ENCODE data around the gene OR5B3. TPM values are rescaled to one million over a fixed set of nuclear protein-coding genes. Genes with fewer than 3 reads are reported as not detected.

Gene OR5B3
- total RNA-seq, 2 experiments from 2014 or later: not detected

GRCh38 chr11:58446294-58446693 is 39.6 kb upstream of the OR5B3 start:
- Histone ChIP-seq H3K9me2 (ENCODE audit: insufficient read depth, low read length) (no peaks in the 10 kb centered on the region), H3K4me2 (ENCODE audit: low read length) (no peak overlapping the region), H3K79me2 (ENCODE audit: insufficient read depth, low read depth, low read length) (no peaks in the 10 kb centered on the region), H2AFZ (ENCODE audit: low read length) (no peak overlapping the region), H3K36me3 (ENCODE audit: insufficient read depth, low read length) (no peaks in the 10 kb centered on the region), H4K20me1 (ENCODE audit: insufficient read depth, low read length) (no peaks in the 10 kb centered on the region), H3K9me3 (ENCODE audit: low read length) (no peaks in the 10 kb centered on the region), H3K4me1 (ENCODE audit: insufficient read depth, low read length, poor library complexity, severe bottlenecking) (no peaks in the 10 kb centered on the region), H3K27ac (ENCODE audit: low read depth, low read length, poor library complexity, severe bottlenecking) (no peak overlapping the region), H3K4me3 (ENCODE audit: low read depth, low read length, poor library complexity, severe bottlenecking) (no peak overlapping the region)
- ChIA-PET CTCF (ENCODE audit: unreplicated experiment) (no interaction called here), POLR2A (interaction anchor here (0.5 to 1.7 kb wide), 2 partner anchors 19 to 1125 kb away, joined by 3 read pairs; no protein-coding TSS in a partner anchor)
- intact Hi-C loops (cut with micrococcal nuclease; ENCODE audit: unreplicated experiment): no loop called here
- BruUV-seq (replicated peaks): no TSS peak
- TF ChIP-seq CTCF (conservative IDR thresholded peaks at IDR 0.05; ENCODE audit: low read length) (no peak), EZH2phosphoT487 (IDR thresholded peaks at IDR 0.05; ENCODE audit: borderline replicate concordance, low read depth, low read length) (no peak)
- no peak for DNase-seq (ENCODE audit: low spot score)

DNA sequence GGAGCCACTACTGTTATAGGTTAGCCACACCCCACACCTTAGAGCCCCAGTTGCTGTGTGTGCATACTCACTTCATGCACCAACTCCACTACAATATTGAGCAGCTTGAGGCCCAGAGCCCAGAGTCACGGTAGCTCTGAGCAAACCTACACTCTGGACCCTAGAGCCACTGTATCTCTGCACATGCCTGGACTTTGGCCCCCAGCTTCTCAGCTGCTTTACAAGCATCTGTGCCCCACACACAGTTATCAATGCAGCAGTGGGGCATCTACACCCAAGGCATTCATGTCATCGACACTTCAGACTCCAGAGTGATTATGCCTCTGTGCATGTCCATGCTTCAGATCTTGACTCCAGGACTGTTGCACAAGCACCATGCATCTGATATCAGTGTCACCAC is 37.6 kb upstream of the OR5B3 start:
- no TSS peak for BruUV-seq (replicated peaks)

GRCh38 chr11:58442136-58442535 is 35.5 kb upstream of the OR5B3 start, which contains the start of gene OR5B12:
Gene OR5B12 (minus strand): TSS chr11:58442236. CDS start chr11:58440151, 2,085 bp downstream.
- Histone ChIP-seq H2AFZ (ENCODE audit: low read length) (no peak within 1 kb of the TSS), H3K4me2 (ENCODE audit: low read length) (no peak within 1 kb of the TSS), H3K36me3 (ENCODE audit: insufficient read depth, low read length) (no peaks in the 10 kb centered on the region), H4K20me1 (ENCODE audit: insufficient read depth, low read length) (no peaks in the 10 kb centered on the region), H3K79me2 (ENCODE audit: insufficient read depth, low read depth, low read length) (no peaks in the 10 kb centered on the region), H3K4me3 (ENCODE audit: low read depth, low read length, poor library complexity, severe bottlenecking) (no peak within 1 kb of the TSS), H3K9me3 (ENCODE audit: low read length) (no peaks in the 10 kb centered on the region), H3K9me2 (ENCODE audit: insufficient read depth, low read length) (no peaks in the 10 kb centered on the region), H3K27ac (ENCODE audit: low read depth, low read length, poor library complexity, severe bottlenecking) (no peak within 1 kb of the TSS), H3K4me1 (ENCODE audit: insufficient read depth, low read length, poor library complexity, severe bottlenecking) (no peaks in the 10 kb centered on the region)
- no peak for TF ChIP-seq CTCF (conservative IDR thresholded peaks at IDR 0.05; ENCODE audit: low read length)
- no peak for TF ChIP-seq EZH2phosphoT487 (IDR thresholded peaks at IDR 0.05; ENCODE audit: borderline replicate concordance, low read depth, low read length)
- no TSS peak for BruUV-seq (replicated peaks)
- DNase-seq (ENCODE audit: low spot score): no peak
- ChIA-PET CTCF (ENCODE audit: unreplicated experiment) (no interaction called here), POLR2A (no interaction called here)
- intact Hi-C loops (cut with micrococcal nuclease; ENCODE audit: unreplicated experiment): no loop called here

More for the DNA sequence above, 37.6 kb upstream of the OR5B3 start:
- no peaks in the 10 kb centered on the region for H3K36me3 ChIP-seq (ENCODE audit: insufficient read depth, low read length)
- H3K4me1 ChIP-seq (ENCODE audit: insufficient read depth, low read length, poor library complexity, severe bottlenecking): no peaks in the 10 kb centered on the region
- H3K79me2 ChIP-seq (ENCODE audit: insufficient read depth, low read depth, low read length): no peaks in the 10 kb centered on the region
- no peak overlapping the region for H3K27ac ChIP-seq (ENCODE audit: low read depth, low read length, poor library complexity, severe bottlenecking)
- ChIA-PET CTCF (ENCODE audit: unreplicated experiment) (no interaction called here), POLR2A (no interaction called here)
- H4K20me1 ChIP-seq (ENCODE audit: insufficient read depth, low read length): no peaks in the 10 kb centered on the region
- no peak overlapping the region for H3K4me2 ChIP-seq (ENCODE audit: low read length)
- no peaks in the 10 kb centered on the region for H3K9me3 ChIP-seq (ENCODE audit: low read length)
- intact Hi-C loops (cut with micrococcal nuclease; ENCODE audit: unreplicated experiment): no loop called here
- TF ChIP-seq CTCF (conservative IDR thresholded peaks at IDR 0.05; ENCODE audit: low read length): no peak
- no peak for TF ChIP-seq EZH2phosphoT487 (IDR thresholded peaks at IDR 0.05; ENCODE audit: borderline replicate concordance, low read depth, low read length)
- no peak for DNase-seq (ENCODE audit: low spot score)
- H3K4me3 ChIP-seq (ENCODE audit: low read depth, low read length, poor library complexity, severe bottlenecking): no peak overlapping the region
- no peaks in the 10 kb centered on the region for H3K9me2 ChIP-seq (ENCODE audit: insufficient read depth, low read length)
- no peak overlapping the region for H2AFZ ChIP-seq (ENCODE audit: low read length)
